ENCODE results near the gene SMG6. TPM values are rescaled to one million over a fixed set of nuclear protein-coding genes. Genes with fewer than 3 reads are reported as not detected.

SMG6 gene
- total and polyA plus RNA-seq, 2 of the 13 experiments (the other 11 are each of a cell fraction or from before 2014, with no cell fraction given): 4.6 to 14.6 TPM

GRCh38 chr17:2174014-2174413 is 129.6 kb downstream of the SMG6 start:
- TF ChIP-seq ZNF556 (CRISPR knock-in tag; IDR thresholded peaks at IDR 0.05; ENCODE audit: borderline replicate concordance) (no peak), ZNF280D (CRISPR knock-in tag; IDR thresholded peaks at IDR 0.05) (no peak), NPAS2 (CRISPR knock-in tag; IDR thresholded peaks at IDR 0.05; ENCODE audit: borderline replicate concordance) (0 out of 2 replicates have a peak, but pooled peaks have one; percentile 25), GMEB1 (CRISPR knock-in tag; IDR thresholded peaks at IDR 0.05; ENCODE audit: borderline replicate concordance) (no peak), ZNF121 (CRISPR knock-in tag; IDR thresholded peaks at IDR 0.05) (peak; percentile 29; the same call in 1 of the 2 replicates)
- H3K4me2 ChIP-seq (ENCODE audit: low read depth, low read length): peak overlapping the region; percentile 73
- H3K27ac ChIP-seq (ENCODE audit: extremely low read length, insufficient read depth, low read length): peak overlapping the region; percentile 62

More at GRCh38 chr17:2174014-2174413, 129.6 kb downstream of the SMG6 start:
- WGBS (ENCODE audit: low lambda C conversion rate): 74% methylated on average over 3 of the region's 3 CpGs
- Histone ChIP-seq H3K36me3 (replicated peaks in 1 of 2; ENCODE audit: control insufficient read depth in 1 of 2, insufficient read depth in 2 of 2, low read length in 2 of 2) (peaks cover 7 to 24% of the 10 kb centered on the region in 2 experiments), H3K79me2 (ENCODE audit: insufficient read depth, low read length) (no peaks in the 10 kb centered on the region), H3K4me1 (ENCODE audit: insufficient read depth, low read length) (peaks cover 75% of the 10 kb centered on the region), H3K9ac (ENCODE audit: insufficient read depth, low read depth, low read length) (peak overlapping the region; percentile 31; the same call in 1 of the 2 replicates), H3K9me3 (ENCODE audit: low read length) (no peaks in the 10 kb centered on the region), H3K27me3 (ENCODE audit: control insufficient read depth in 1 of 2, insufficient read depth in 2 of 2, low read length in 2 of 2) (no peaks in the 10 kb centered on the region), H3K4me3 (replicated peaks in 1 of 3; ENCODE audit: insufficient read depth in 1 of 3, low read depth in 2 of 3, low read length in 3 of 3) (peak overlapping the region in 2 of 3 experiments; percentile 38 to 46; a peak in 1 of 6 replicates), H4K20me1 (ENCODE audit: insufficient read depth, low read length) (no peaks in the 10 kb centered on the region), H2AFZ (ENCODE audit: low read length) (no peak overlapping the region)
- ChIA-PET CTCF (ENCODE audit: low intra/inter-chr PET ratio, low total read pairs) (no interaction called here), POLR2A (no interaction called here)
- ATAC-seq (no peak), DNase-seq (ENCODE audit: low spot score) (no peak), FAIRE-seq (no peak)
- intact Hi-C loops (cut with micrococcal nuclease; ENCODE audit: unreplicated experiment): loop anchor here (5.0 kb wide), 1 partner anchor 68 kb away; no protein-coding TSS in a partner anchor
- in situ Hi-C loops (cut with HindIII; ENCODE audit: extremely low pct_ligation_motif_present, low pct_unique_long_range_greater_than_20kb): no loop called here
- BruUV-seq (replicated peaks): no TSS peak

Measured in HepG2 (cell line).